ENCODE results near the gene ITK.
"Not testable (repeated sequence)": the region's sequence is repeated elsewhere in the genome, so short reads cannot be mapped to it uniquely, and the experiment has no call there.

The ITK gene

DNA sequence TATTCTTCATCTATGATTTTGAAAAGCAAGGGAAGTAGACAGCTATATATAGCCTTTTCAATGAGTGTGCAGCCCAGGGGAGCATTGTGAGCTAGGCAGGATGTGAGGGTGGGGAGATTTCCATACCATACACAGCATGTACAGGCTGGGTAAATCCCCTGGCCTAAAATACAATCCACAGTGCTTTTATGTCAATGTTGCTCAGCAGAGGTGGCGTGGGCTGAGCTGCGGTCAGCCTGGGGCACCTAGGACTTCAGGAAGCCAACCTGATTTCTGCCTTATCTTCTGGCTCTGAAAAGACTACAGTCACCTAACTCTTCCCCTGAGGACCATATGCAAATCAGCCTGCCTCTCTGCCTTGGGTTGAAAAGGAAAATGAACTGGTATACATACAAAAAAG, 8.2 kb upstream of the ITK start:
- no peak for TF ChIP-seq ZFX (IDR thresholded peaks at IDR 0.05)
- TF ChIP-seq, protein P1, sequence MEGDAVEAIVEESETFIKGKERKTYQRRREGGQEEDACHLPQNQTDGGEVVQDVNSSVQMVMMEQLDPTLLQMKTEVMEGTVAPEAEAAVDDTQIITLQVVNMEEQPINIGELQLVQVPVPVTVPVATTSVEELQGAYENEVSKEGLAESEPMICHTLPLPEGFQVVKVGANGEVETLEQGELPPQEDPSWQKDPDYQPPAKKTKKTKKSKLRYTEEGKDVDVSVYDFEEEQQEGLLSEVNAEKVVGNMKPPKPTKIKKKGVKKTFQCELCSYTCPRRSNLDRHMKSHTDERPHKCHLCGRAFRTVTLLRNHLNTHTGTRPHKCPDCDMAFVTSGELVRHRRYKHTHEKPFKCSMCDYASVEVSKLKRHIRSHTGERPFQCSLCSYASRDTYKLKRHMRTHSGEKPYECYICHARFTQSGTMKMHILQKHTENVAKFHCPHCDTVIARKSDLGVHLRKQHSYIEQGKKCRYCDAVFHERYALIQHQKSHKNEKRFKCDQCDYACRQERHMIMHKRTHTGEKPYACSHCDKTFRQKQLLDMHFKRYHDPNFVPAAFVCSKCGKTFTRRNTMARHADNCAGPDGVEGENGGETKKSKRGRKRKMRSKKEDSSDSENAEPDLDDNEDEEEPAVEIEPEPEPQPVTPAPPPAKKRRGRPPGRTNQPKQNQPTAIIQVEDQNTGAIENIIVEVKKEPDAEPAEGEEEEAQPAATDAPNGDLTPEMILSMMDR (conservative IDR thresholded peaks at IDR 0.05) = no peak
- no peak overlapping the region for H3K27ac ChIP-seq

DNA sequence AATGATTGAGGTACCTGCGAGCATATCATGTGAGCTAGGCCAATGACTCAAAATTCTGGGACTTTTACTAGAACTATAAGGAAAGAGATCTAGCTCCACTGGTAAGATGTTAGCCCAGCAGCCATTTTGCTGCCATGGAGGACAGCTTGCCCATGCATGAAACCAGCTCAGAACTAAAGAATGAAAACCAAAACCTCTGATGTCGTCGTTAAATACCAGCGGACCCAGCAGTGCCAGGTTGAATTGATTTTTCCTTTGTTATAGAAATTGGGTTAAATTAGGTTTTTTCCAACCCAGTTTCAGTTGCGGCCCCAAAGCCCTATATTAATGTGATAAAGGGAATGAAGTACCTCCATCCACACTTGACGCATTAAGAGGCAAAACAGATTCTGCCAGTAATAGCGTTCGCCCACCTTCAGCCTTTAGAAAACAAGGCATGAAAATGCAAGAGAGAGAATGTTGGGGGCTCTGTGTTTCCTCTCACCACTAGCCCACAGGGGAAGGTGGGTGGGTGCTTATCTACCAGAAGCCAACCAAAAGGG, 5.5 kb upstream of the ITK start:
- TF ChIP-seq, protein P1 (conservative IDR thresholded peaks at IDR 0.05) = no peak
- H3K27ac ChIP-seq = no peak overlapping the region

DNA sequence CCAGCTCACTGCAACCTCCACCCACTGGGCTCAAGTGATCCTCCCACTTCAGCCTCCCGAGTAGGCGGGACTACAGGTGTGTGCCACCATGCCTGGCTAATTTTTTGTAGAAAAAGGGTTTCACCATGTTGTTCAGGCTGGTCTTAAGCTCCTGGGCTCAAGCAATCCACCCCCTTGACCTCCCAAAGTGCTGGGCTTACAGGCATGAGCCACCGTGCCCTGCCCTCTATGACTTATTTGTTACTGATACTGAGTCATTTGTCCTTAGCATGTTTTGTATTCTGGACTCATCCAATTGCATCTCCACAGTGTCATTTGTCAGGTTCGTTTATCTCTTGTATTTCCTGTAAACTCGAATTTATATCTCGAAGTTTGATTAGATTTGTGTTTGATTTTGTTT, 2.7 kb upstream of the ITK start:
- TF ChIP-seq ZFX (IDR thresholded peaks at IDR 0.05) = no peak
- TF ChIP-seq, protein P1 (conservative IDR thresholded peaks at IDR 0.05) = no peak

DNA sequence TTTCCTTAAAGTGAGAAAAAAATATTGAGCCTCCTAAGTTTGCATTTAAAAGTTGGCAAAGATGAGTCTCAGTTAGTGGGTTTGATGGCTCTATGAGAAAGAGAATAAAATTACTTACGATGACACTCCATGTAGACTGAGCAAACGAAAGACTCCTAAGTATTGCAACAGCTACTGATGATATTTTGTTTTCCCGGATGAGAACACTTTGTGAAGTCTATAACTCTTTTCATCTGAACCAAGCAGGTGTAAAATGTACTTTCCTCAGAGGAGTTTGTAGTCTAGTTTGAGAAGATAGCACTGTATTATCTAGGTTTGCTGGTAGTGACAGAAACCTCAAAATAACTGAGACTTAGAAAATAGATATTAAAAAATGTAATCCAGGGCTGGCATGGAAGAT, 1.7 kb upstream of the ITK start:
- no peak for TF ChIP-seq ZFX (IDR thresholded peaks at IDR 0.05)
- TF ChIP-seq, protein P1 (conservative IDR thresholded peaks at IDR 0.05) = no peak
- no peak overlapping the region for H3K27ac ChIP-seq

More for the DNA sequence above, 2.7 kb upstream of the ITK start:
- H3K27ac ChIP-seq = no peak overlapping the region

DNA sequence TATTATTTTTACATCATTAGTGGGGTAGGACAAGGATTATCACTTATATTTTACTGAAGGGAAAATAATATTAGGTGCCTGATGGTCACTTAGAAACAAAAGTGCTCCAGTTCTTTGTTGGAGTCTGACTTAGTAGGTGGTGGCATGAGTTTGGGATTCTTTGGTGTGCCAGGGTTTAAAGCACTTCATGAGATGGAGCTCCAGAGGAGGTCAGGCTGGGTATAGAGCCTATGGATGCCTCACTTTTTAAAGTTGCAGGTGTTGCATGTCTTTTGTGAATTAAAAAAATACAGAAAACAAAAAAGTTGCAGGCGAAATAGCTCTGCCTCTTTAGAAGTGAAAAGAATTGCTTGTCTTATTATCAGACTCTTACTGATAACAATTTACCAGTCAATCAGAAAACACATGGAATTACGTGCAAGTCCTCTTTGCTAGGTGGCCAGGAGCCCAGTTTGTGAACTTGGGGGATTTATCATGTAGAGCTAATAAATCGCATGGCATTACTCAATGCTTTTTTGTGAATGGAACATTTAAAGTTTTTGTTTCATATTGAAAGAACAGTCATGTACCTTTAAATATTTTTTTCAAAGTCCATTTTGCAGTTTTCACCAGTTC, 1.6 kb downstream of the ITK start:
- TF ChIP-seq ZFX (IDR thresholded peaks at IDR 0.05) = no peak
- TF ChIP-seq, protein P1 (conservative IDR thresholded peaks at IDR 0.05) = no peak
- no peak overlapping the region for H3K27ac ChIP-seq

DNA sequence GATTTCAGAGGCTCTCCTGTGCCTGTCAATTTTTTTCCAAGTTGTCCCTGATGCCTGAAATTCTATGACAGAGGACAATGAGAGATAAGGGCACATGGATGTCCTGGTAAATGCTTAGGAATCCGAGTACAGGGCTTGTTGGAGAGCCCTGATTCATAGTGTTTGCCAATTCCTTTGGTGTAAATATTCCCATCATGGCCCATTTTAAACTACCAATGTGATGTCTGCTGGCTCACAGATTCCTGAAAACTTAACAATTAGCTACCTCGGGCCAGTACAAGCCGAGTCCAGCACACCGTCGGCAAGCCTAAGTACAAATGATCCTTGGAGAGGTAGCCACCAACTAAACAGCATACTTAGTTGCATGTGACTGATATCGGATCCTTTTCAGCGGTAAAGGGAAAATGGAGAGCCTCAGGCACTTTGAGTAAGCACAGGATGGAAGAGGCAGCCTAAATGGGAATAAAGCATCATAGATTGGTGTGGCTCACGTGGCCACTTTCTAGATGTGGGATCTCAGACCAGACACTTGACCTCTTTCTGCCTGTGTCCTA, 3.6 kb downstream of the ITK start:
- no peak overlapping the region for H3K27ac ChIP-seq
- TF ChIP-seq, protein P1 (conservative IDR thresholded peaks at IDR 0.05) = no peak
- no peak for TF ChIP-seq ZFX (IDR thresholded peaks at IDR 0.05)

DNA sequence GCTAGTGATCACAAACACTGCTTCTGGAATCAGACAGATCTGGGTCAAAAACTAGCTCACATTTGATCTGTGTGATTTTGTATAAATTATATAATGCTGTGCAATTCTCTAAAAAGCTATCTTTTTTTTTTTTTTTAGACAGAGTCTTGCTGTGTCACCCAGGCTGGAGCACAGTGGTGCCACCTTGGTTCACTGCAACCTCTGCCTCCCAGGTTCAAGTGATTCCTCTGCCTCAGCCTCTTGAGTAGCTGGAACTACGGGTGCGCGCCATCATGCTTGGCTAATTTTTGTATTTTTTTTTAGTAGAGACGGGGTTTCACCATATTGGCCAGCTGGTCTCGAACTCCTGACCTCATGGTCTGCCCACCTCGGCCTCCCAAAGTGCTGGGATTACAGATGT, 4.5 kb downstream of the ITK start:
- not testable (repeated sequence) for H3K27ac ChIP-seq
